GM18867 (cell line): Measurements from ENCODE around the gene NBDY.
A peak's percentile ranks its signal among the peaks of the same experiment; 100 is the strongest.
"Not testable (repeated sequence)": the region's sequence is repeated elsewhere in the genome, so short reads cannot be mapped to it uniquely, and the experiment has no call there.

ENCODE experiments used
- ATAC-seq: cut with Tn5 transposase; IDR thresholded peaks from one replicate; pipeline ENCODE4 v1.9.1; 2021; ENCODE audit warnings: mild to moderate bottlenecking, moderate library complexity; ENCODE audit not compliant: unreplicated experiment

The NBDY gene

GRCh38 chrX:56800307-56800706 is 71.3 kb downstream of the NBDY start:
- ATAC-seq = no peak

DNA sequence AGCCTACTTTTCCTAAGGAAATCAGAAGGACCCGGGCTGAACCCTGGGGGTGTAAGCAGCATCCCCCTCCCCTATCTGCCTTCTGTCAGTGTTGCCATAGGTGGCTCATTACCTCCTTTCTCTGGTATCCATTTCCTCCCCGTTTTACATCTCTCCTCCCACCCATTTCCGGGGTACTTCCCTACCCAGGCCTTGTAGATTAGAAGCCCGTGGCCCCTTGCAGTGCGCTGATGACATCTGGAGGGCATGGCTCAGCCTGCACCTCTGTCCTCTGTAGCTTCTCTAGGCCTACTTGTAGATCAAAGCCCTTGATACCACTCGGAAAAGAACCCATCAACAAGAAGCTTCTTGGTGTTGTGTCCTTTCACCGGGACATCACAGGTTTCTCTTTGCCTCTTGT is 71.8 kb downstream of the NBDY start:
- peak; percentile 71 for ATAC-seq

GRCh38 chrX:56802428-56802827 is 73.4 kb downstream of the NBDY start:
- ATAC-seq = no peak

- peak; percentile 68 for ATAC-seq
Observed at GRCh38 chrX:56802921-56803849, 74.1 kb downstream of the NBDY start.

GRCh38 chrX:56803850-56804681 is 75.0 kb downstream of the NBDY start:
- no peak for ATAC-seq

DNA sequence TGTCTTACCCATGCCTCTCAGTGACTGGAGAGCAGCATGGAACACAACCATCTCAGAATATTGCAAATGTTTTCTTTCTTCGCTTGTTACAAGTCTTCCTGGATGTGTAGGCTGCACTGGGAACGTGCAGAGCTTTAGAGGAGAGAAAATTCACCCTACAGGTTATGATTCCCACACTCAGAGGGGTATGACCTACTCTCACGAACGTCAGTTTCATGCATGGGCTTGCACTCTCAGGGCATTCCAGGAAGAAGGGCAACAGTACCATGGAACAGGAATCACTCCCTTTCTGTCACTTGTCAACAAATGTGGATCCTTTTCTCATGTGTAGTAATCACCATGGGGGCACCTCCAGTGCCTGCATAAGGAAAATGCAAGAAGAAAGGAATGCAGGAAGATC is 75.8 kb downstream of the NBDY start:
- no peak for ATAC-seq

DNA sequence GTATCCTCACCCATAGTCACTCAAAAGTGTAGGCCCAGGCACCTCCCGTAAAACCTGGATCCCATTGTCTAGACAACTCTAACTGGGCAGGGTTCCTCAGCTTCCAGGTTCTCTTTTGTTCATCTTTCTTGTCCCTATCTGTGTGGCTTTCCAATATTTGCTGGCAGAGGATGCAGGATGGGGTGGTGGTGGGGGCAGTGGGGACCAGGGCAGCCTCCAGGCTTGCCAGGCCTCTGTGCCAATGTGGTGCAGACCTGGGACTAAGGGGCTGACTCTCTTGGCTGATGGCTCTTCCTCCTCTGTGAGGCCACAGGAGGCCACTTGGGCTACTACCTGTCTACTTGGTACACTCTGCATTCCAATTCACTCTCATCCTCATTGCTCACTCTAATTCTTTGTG is 76.4 kb downstream of the NBDY start:
- no peak for ATAC-seq

DNA sequence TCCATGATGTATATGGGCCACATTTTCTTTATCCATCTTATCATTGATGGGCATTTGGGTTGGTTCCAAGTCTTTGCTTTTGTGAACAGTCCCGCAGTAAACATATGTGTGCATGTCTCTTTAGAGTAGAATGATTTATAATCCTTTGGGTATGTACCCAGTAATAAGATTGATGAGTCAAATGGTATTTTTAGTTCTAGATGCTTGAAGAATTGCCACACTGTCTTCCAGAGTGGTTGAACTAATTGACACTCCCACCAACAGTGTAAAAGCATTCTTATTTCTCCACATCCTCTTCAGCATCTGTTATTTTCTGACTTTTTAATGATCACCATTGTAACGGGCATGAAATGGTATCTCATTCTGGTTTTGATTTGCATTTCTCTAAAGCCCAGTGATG is 77.1 kb downstream of the NBDY start:
- not testable (repeated sequence) for ATAC-seq

DNA sequence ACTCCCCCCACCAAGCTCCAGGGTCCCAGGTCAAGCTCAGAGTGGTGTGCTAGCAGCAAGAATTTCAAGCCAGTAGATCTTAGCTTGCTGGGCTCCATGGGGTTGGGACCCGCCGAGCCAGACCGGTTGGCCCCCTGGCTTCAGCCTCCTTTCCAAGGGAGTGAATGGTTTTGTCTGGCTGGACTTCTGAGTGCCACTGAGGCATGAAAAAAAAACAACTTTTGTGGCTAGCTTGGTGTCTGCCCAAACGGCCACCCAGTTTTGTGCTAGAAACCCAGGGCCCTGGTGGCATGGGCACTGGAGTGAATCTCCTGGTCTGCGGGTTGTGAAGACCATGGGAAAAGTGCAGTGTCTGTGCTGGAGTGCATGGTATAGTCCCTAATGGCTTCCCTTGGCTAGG is 82.6 kb downstream of the NBDY start:
- no peak for ATAC-seq

GRCh38 chrX:56812515-56813105 is 83.6 kb downstream of the NBDY start:
- ATAC-seq = peak; percentile 94

- ATAC-seq = peak; percentile 61
Observed at GRCh38 chrX:56813318-56813837, 84.3 kb downstream of the NBDY start.

DNA sequence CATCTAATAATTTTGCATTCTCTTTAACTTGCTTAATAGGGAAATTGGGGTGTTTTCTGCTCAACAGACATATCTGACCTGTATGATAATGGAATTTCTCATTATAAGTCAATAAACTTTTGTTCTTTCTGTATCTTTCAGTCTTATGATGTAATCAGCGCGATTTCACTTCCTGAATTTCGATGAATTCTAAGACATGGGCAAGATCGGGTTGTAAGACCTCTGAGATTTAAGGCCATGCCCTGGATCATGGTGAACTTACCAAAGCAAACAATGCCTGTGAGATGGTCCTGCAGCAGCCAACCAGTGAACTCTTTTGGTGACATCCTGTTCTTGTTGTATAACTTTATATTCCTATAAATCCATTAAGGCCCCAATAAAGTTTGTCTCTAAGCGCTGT is 88.1 kb downstream of the NBDY start:
- ATAC-seq = no peak

- no peak for ATAC-seq
Observed at GRCh38 chrX:56826020-56826419, 97.0 kb downstream of the NBDY start.

- no peak for ATAC-seq
Observed at GRCh38 chrX:56833626-56834025, 104.6 kb downstream of the NBDY start.

DNA sequence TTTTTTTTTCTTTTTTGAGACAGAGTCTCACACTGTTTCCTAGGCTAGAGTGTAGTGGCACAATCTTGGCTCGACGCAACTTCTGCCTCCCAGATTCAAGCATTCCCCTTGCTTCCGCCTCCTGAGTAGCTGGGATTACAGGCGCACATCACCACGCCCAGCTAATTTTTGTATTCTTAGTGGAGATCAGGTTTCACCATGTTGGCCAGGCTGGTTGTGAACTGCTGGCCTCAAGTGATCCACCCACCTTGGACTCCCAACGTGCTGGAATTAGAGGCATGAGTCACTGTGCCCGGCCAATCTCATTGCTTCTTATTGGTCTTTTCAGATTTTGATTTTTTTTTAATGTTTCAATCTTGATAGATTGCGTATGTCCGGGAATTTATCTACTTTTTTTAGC is 124.4 kb downstream of the NBDY start:
- no peak for ATAC-seq

DNA sequence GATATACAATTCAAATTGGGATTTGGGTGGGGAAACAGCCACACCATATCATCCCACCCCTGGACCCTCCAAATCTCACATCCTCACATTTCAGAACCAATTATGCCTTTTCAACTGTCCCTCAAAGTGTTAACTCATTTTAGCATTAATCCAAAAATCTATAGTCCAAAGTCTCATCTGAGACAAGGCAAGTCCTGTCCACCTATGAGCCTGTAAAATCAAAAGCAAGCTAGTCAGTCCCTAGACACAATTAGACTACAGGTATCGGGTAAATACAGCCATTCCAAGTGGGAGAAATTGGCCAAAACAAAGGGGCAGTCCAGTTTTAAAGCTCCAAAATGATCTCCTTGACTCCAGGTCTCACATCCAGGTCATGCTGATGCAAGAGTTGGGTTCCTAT is 128.0 kb downstream of the NBDY start:
- no peak for ATAC-seq

DNA sequence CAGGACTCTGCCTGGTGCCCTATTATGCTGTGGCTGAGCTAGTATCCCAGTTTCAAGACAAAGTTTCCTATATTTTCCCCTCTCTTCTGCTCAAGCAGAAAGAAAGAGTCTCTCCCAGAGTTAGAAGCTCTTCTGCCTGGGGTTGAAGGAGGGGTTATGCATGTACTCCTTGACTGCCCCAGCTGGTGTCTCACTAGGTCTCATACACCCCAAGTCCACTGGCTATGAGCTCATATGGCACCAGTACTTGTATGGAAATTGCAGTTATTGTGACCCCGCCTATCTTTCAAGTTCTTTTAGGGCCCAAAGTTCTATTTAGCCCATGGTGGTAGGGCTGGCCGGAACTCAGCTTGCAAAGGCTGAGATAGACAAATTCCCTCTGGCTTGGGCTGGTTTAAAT is 131.8 kb downstream of the NBDY start:
- ATAC-seq = no peak
